GM21619 (cell line): ENCODE measurements around the gene AHRR.

ENCODE experiments used
- ATAC-seq: cut with Tn5 transposase; IDR thresholded peaks from one replicate; pipeline ENCODE4 v1.9.1; 2021; ENCODE audit not compliant: unreplicated experiment

AHRR gene

DNA sequence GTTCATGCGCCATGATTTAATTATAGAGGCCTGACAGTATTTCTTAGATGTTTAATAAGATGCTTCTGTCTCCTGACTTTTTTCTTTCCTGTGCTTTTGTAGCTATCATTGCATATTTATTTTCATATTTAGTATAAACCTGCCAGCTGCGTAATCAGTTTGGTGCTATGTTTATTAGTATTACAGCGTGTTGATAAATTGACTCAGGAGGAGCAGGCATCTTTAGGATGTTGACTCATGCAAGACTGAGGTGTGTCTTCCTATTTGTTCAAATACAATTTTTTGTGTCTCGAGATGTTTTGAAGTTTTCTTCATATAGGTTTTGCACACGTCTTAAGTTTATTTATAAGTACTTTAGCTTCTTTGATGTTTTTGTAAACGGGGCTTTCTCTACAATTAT lies 85.5 kb downstream of the AHRR start:
- no peak for ATAC-seq

DNA sequence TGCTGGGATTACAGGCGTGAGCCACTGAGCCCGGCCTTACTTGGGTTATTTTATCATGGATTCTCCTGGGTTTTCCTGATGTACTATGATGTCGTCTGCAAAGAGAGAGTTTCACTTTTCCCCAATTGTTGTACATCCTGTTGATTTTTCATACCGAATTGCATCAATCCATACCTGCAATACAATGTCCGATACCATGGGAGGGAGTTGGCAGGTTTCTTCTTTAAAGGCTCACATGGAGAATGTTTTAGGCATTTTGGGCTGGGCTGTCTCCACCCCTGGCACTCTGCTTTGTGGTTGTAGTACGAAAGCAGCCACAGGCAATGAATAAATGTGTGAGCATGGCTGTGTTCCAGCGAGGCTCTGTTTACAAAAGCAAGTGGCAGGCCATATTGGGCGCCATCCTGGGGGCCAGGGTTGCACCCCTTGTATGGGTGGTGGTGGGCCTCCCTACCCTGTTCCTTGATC lies 86.3 kb downstream of the AHRR start:
- no peak for ATAC-seq

DNA sequence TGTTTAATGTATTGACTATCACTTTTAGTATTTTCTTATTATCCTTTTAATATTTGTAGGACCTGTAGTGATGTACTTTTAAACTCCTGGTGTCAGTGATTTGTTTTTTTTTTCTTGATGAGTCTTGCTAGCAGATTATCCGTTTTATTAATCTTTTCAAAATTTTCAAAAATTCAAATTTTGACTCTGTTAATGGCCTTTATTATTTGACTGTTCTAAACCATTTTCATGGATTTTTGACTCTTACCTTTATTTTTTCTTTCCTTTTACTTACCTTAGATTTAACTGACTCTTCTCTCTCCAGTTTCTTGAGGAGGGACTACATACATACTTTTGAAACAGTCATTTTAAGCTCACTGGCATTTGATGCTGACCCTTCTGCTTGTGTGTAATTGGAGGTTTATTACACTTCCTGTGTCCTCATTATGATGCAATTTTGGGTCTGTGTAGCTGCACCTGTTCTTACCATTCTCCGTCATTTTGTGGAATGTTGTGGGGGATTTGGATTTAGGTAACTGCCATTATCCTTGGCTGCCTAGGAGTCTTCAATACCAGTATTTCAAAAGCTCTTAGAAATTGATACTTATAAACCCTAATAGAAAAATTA lies 89.5 kb downstream of the AHRR start:
- ATAC-seq: no peak

DNA sequence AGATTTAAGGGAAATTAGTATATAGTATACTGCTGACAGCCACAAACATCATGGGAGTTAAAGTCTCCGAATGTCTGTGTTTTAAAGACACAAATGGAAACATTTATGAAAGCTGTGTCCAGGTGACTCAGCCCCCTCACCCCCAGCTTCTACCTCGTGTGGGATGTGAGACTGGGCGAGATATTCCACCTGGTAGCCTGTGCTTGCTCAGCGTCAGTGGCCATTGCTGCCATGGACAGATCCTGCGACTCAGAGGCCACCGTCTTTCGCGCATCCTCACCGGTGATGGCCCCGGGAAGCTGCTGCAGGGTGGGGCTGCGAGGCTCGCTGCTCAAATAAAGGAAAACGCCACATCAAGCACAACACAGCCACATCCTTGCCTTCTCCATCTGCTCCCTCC lies 90.2 kb downstream of the AHRR start:
- no peak for ATAC-seq

DNA sequence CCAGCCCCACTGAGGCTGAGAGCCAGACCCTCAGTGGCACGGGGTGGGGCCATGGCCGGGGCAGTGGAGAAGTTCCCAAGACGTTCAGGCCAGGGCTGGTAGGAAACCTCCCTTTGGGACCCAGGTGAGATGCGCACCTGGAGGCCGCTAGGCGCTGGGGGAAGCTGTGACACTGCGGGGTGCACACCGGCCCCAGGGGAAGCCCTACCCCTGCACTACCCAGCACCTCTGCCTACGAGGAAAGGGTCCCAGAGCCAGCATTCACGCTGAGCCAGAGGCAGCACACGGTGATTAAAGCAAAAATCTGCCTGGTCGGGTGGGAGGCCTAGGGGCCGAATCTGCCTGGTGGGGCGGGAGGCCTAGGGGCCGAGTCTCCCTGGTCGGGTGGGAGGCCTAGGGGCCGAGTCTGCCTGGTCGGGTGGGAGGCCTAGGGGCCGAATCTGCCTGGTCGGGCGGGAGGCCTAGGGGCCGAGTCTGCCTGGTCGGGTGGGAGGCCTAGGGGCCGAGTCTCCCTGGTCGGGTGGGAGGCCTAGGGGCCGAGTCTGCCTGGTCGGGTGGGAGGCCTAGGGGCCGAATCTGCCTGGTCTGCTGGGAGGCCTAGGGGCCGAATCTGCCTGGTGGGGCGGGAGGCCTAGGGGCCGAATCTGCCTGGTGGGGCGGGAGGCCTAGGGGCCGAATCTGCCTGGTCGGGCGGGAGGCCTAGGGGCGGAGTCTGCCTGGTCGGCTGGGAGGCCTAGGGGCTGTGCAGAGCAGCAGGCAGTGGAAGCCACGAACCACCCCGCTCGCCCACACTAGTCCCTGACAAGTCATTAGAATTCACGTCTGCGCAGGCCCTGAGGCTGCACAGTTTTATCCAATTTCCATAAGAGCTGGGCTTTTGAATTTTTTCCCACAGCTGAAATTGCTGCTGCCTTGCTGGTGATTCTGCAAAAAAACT lies 93.7 kb downstream of the AHRR start:
- ATAC-seq: peak; percentile 72

DNA sequence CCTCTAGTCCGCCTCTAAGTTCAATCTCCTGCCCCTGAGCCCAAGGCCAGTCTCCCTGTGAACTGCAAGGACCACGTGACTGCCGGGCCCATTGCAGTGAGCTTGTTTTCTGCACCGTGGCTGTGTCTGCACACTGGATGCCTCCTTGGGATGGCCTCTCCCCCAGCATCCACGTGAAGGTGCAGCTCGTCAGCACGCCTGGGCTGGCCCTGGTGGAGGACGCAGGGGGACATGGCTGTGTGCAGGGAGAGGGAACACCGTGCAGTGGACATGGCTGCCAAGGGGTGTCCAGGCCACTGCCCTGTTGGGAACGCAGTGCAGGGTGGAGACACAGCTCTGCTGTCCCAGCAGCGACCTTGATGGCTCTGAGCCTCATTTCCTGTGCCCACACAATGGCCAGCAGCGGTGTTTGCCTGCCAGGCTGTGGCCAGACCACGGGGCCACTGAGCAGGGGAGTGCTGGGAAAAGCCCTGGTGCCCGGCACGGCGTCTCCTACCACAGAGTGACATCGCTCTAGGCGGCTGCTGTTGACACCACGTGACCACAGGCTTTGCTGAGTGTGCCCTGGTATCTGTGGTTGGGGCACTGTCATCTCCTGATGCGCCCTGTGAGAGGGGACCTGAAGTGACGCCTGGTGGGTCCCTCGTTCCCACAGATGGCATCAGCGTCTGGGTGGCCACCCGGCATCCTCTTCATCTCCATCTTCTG lies 94.6 kb downstream of the AHRR start:
- ATAC-seq: no peak

DNA sequence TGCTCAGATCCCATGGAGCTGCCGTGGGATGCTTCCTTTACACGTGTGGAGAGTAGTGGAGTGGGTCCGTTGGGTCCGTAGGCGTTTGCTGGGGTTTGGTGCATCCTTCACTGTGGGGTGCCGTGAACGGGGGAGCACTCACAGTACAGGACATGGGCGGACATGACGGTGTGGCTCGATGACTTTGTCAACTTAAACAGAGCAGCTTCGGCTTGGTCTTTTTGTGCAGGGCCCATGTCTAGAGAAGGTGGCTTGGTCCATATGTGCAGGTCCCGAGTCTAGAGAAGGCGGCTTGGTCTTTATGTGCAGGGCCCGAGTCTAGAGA lies 95.1 kb downstream of the AHRR start:
- ATAC-seq: no peak

DNA sequence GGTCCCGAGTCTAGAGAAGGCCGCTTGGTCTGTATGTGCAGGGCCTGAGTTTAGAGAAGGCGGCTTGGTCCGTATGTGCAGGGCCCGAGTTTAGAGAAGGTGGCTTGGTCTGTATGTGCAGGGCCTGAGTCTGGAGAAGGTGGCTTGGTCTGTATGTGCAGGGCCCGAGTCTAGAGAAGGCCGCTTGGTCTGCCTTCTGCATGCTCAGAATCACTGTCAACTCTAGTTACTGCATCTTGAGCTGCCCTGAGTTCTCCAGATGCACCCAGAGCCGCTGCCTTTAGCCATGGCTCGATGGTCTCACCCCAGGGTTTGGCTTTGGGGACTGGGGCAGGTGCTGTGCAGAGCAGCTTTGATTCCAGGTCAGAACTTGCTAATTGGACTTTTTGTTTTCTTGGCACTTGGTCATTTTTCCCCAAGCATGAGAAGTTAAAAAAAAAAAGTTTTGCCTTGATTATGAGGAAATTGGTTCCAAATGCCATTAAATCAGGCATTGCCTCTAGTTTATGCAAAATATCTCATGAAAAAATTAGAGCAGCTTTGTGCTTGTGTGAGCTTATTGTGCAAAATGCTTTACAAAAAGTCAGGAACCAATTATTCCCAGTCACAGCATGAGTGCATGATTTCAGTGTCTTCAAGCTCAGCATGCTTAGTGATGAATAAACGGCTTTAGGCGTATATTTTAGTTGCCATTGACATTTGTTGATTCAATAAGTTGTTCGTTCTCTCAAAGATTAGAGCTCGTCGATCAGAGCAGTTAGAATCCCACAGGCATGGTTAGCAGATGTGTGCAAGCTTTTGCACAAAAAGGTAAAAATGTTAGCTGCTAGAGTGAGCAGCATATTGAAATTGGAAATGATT lies 96.0 kb downstream of the AHRR start:
- no peak for ATAC-seq

DNA sequence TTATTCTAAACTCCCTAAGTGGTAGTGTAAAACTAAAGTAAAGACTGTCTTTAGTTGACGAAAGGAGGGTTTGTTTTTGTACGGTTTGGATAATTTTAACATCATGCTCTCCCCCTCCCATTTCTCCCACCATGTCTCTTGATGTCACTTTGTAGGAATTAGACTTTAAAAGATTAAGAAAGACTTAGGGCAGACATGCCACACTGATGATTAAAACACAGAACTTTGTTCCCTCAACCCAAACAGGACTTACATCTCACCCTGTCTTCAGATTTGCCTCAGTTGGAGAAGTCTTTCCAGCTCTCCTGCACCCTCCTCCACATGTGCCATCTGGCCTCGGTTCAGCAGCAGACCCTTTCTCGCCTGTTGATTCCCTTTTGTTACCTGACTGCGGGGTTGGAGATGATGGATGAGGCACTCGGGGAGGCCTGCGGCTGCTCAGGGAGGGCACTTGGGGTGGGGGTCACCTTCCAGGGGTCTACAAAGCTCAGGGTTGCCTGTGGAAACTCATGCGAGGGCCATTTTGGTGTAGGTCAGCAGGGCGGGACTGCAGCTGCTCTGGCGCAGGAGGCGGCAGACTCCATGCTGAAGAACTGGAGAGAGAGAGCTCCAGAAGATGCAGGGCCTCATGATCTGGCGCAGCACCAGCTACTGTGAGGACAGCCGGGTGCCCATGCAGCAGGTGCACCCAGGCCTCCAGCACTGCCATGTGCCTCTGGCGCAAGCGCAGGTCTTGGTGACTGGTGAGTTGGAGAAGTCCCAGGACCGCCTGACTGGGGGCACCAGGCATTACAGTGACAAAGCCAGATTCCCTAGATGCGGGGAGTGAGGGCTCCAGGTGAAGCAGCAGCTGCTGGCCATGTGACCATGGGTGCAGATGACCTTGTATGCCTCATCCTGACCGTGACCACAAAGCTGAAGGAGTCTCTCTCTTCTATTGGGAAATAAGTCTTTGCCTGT lies 96.9 kb downstream of the AHRR start:
- no peak for ATAC-seq

DNA sequence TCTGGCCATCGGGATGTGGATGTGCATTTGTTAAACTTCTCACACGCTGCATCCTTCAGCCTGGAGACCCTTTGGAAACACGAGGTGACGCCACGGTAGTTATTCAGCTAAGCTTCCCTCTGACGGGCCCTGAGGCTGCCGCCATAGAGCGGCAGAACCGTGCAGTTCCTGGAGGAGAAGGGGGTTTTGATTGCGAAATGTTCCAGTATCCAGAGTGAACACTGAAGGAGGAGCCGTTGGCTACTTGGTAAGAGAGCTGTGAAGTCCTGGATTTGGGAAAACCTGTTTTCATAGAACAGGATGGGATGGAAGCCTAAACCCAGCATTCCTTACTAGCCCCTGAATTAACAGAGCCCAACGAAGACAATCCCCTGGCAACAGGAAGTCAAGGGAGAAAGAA lies 98.5 kb downstream of the AHRR start:
- no peak for ATAC-seq

DNA sequence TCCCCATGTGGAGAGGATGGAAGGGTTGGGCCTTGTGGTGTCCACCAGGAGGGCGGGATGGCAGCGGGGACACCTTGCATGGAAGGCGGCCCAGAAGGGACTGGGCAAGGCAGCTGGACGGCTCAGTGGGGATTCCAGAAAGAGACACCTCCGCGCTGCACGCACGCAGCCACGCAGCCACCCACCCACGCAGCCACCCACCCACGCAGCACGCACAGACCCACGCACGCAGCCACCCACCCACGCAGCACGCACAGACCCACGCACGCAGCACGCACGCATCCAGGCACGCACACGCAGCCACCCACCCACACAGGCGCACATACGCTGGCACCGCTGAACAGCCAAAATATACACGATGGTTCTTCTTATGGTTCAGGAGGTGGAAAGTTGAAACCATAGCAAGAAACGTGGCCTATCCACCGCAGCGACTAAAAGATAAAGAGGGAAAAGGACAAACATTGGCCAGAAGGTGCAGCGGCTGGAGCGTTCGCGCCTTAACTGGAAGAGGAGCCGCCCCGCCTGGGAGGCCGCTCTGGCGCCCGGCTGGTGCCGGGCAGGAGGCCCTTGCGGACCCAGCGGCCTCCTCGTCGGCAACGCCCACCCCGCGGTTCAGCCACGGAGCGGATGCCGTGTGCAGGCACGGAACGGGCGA lies 99.2 kb downstream of the AHRR start:
- ATAC-seq: no peak

DNA sequence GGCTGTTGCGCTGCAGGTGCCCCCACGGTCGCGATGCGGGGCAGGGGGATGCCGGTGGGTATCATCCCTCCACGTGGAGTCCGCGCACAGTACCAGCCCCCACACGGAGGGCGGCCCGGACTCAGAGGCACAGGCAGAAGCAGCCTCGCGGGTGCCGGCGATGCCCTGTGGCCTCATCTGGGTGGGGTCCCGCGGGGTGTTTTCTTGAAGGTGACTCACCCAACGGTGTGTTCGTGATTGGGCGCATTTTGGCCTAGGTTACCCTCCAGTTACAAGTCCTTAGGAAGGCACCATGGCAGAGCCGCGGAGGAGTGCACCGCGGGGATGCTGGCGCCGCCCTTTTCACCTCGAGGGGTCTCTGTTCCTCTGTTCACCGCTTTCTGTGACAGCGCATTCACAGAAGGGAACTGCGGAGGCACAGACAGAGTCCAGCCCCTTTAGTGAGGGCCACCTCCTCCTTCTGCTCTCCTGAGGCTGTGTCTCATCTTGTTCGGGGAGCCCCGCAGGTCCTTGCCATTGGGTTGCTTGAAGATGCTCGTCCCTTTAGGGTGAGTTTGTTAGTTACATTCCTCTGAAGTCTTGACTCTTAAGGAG lies 99.9 kb downstream of the AHRR start:
- ATAC-seq: no peak

DNA sequence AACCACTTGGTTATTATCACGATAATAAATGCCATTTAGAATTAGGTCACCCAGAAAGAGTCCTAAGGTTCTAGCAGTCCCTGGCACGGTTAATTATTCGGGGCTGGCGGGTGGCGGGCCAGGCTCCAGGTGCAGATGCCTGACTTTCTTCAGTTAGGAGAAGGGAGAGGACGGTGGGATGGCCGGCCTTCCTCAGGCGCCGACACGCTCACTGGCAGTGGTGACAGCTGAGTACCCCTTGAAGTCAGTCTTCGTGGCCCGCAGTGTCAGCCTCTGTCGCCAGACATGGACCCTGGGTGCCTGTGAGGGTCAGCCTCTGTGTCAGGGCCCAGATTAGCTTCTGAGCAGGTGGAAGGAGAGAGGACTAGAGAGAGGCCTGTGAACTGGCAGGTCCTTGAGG lies 100.4 kb downstream of the AHRR start:
- no peak for ATAC-seq

DNA sequence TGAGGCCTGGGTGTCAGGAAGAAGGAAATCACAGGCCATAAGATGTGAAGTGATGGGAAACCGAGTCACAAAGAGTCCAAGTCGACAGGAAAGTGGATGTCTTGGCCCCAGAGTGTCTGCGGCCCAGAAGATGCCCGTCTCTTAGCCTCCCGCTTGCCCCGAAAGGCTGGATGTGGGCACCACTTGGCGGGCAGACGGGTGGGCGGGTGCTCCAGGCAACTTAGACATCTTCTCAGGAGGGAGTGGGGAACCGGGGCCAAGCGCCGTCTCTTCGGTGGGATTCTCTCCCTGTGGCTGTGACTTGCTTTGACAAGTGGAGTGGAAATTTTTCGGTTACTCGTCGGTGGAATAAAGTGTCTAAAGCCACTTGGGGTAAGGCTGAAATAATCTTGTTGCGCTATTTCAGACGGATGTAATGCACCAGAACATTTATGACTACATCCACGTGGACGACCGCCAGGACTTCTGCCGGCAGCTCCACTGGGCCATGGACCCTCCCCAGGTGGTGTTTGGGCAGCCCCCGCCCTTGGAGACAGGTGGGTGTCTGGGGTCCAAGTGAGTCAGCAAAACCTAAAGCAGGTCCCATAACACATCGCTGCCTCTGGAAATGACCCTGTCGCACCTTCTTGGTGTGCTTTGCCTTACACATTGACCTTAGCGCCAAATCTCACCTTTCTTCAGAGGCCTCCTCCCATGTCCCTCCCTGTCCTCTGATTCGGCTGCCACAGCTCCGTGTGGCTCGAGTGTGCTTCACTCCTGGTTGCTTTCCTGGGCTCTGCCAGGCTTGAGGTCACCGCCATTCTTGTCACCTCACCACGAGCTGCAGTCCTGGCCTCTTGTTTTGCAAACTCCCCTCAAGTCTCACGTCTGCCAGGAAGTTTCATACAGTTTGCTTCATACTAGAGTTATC lies 101.1 kb downstream of the AHRR start:
- ATAC-seq: no peak

DNA sequence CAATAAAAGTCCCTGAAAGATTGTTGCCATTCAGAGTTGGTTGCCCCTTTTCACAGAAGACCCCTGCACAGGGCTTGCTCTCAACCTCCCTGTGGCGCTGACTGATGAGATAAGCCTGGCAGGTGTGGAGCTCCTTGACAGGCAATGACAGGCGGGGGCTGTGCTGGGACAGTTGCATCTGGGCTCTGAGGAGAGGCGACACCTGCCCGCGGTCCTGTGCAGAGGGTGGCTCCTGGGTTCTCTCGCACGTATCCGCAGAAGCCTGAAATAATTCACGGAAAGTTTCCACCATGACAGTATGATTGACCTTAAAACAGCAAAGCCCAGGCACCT lies 101.7 kb downstream of the AHRR start:
- no peak for ATAC-seq

DNA sequence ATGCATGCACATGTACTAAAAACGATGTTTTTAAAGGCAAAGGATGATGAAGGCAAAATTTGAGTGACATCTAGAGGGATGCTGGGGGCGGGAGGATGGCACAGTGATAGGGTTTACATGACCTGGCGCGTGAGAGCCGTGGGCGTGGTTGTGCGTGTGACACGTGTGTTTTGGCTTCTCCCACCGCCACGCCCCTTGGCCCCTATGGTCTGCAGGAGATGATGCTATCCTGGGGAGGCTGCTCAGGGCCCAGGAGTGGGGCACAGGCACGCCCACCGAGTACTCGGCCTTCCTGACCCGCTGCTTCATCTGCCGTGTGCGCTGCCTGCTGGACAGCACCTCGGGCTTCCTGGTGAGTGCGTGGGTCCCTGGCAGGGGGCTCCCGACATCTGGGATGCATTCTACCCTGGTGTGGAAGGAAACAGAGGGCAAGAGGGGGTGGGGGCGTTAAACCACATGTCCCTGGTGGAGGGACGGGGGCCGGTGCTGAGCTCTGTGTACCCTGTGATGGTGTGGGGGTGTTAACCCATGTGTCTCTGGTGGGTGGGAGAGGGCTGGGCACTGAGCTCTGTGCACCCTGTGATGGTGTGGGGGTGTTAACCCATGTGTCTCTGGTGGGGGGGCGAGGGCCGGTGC lies 102.2 kb downstream of the AHRR start:
- ATAC-seq: no peak

DNA sequence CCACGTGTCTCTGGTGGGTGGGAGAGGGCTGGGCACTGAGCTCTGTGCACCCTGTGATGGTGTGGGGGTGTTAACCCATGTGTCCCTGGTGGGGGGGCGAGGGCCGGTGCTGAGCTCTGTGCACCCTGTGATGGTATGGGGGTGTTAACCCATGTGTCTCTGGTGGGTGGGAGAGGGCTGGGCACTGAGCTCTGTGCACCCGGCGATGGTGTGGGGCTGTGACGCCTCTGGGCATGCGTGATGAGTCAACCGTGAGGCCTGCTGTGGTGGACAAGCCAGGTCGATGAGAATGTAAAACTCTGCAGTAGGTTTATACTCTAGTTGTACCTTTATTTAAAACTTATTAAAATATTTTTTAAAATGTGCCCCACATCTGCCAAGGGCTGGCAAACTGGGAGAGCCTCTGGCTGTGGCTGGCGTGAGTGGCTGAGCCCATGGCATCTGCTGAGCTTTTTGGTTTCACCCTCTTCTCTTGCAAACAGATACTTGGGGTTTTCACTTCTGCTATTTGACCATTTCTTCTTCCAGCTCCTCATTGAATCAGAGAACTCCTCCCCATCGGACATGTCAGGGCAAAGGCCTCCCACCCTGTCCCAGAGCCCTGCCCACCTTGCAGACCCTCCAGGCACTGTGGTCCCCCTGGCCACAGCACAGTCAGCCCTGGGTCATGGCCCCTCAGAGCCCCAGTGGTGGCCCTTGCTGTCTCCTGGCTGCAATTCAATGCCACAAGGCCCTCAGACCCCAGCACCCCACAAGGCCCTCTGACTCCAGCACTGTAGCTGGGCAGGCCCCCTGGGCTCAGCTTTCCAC lies 103.0 kb downstream of the AHRR start:
- peak; percentile 83 for ATAC-seq
